ENCODE data around the gene DELE1. TPM values are rescaled to one million over a fixed set of nuclear protein-coding genes. Genes with fewer than 3 reads are reported as not detected.

The DELE1 gene
- polyA plus RNA-seq, 1 donor from 2014 or later, result 49.6 TPM

- no peak overlapping the region for H3K27ac ChIP-seq (ENCODE audit: low read length)
Observed at GRCh38 chr5:141944076-141944475, 20.4 kb downstream of the DELE1 start.

GRCh38 chr5:141945511-141946051, 21.9 kb downstream of the DELE1 start:
- no peaks in the 10 kb centered on the region for H3K9me3 ChIP-seq (ENCODE audit: low read length)
- no peak overlapping the region for H2AFZ ChIP-seq (ENCODE audit: low read depth, low read length)
- no peak overlapping the region for H3K4me3 ChIP-seq (ENCODE audit: low read length)

More at GRCh38 chr5:141944076-141944475, 20.4 kb downstream of the DELE1 start:
- no peak overlapping the region for H3K4me2 ChIP-seq (ENCODE audit: low read length)
- TF ChIP-seq TAF1 (IDR thresholded peaks at IDR 0.05; ENCODE audit: low read depth) (no peak), EZH2 (IDR thresholded peaks at IDR 0.05; ENCODE audit: borderline replicate concordance, insufficient read depth, low read length, poor library complexity, severe bottlenecking) (no peak), RAD21 (conservative IDR thresholded peaks at IDR 0.05) (no peak), REST (IDR thresholded peaks at IDR 0.05; ENCODE audit: borderline replicate concordance) (no peak), SMC3 (conservative IDR thresholded peaks at IDR 0.05; ENCODE audit: poor library complexity) (no peak), EP300 (conservative IDR thresholded peaks at IDR 0.05; ENCODE audit: poor library complexity, severe bottlenecking) (no peak), MXI1 (conservative IDR thresholded peaks at IDR 0.05; ENCODE audit: poor library complexity, severe bottlenecking) (no peak), POLR2AphosphoS5 (IDR thresholded peaks at IDR 0.05) (no peak)
- TF ChIP-seq, protein P1, sequence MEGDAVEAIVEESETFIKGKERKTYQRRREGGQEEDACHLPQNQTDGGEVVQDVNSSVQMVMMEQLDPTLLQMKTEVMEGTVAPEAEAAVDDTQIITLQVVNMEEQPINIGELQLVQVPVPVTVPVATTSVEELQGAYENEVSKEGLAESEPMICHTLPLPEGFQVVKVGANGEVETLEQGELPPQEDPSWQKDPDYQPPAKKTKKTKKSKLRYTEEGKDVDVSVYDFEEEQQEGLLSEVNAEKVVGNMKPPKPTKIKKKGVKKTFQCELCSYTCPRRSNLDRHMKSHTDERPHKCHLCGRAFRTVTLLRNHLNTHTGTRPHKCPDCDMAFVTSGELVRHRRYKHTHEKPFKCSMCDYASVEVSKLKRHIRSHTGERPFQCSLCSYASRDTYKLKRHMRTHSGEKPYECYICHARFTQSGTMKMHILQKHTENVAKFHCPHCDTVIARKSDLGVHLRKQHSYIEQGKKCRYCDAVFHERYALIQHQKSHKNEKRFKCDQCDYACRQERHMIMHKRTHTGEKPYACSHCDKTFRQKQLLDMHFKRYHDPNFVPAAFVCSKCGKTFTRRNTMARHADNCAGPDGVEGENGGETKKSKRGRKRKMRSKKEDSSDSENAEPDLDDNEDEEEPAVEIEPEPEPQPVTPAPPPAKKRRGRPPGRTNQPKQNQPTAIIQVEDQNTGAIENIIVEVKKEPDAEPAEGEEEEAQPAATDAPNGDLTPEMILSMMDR (IDR thresholded peaks at IDR 0.05; ENCODE audit: poor library complexity, severe bottlenecking), result no peak
- no peak overlapping the region for H2AFZ ChIP-seq (ENCODE audit: low read depth, low read length)
- no peaks in the 10 kb centered on the region for H3K79me2 ChIP-seq (replicated peaks; ENCODE audit: insufficient read depth, low read length)
- no peak overlapping the region for H3K9ac ChIP-seq (ENCODE audit: low read length)
- H3K36me3 ChIP-seq (ENCODE audit: insufficient read depth, low read length), result no peaks in the 10 kb centered on the region
- H3K27me3 ChIP-seq (ENCODE audit: insufficient read depth, low read depth, low read length), result no peaks in the 10 kb centered on the region
- H4K20me1 ChIP-seq (ENCODE audit: insufficient read depth), result no peaks in the 10 kb centered on the region
- H3F3A ChIP-seq (ENCODE audit: insufficient read depth, low read length, poor library complexity, severe bottlenecking), result no peaks in the 10 kb centered on the region
- no peak overlapping the region for H3K4me3 ChIP-seq (ENCODE audit: low read length)
- H3K9me2 ChIP-seq (ENCODE audit: insufficient read depth, low read length), result no peaks in the 10 kb centered on the region
- no peaks in the 10 kb centered on the region for H3K9me3 ChIP-seq (ENCODE audit: low read length)

More at GRCh38 chr5:141945511-141946051, 21.9 kb downstream of the DELE1 start:
- no peak overlapping the region for H3K27ac ChIP-seq (ENCODE audit: low read length)
- TF ChIP-seq TAF1 (IDR thresholded peaks at IDR 0.05; ENCODE audit: low read depth) (no peak), POLR2AphosphoS5 (IDR thresholded peaks at IDR 0.05) (no peak), SMC3 (conservative IDR thresholded peaks at IDR 0.05; ENCODE audit: poor library complexity) (no peak)
- no peak overlapping the region for H3K9ac ChIP-seq (ENCODE audit: low read length)
- no peaks in the 10 kb centered on the region for H3K36me3 ChIP-seq (ENCODE audit: insufficient read depth, low read length)
- H3K27me3 ChIP-seq (ENCODE audit: insufficient read depth, low read depth, low read length), result no peaks in the 10 kb centered on the region
- no peaks in the 10 kb centered on the region for H3K9me2 ChIP-seq (ENCODE audit: insufficient read depth, low read length)
- no peaks in the 10 kb centered on the region for H3F3A ChIP-seq (ENCODE audit: insufficient read depth, low read length, poor library complexity, severe bottlenecking)
- H4K20me1 ChIP-seq (ENCODE audit: insufficient read depth), result no peaks in the 10 kb centered on the region
- no peak overlapping the region for H3K4me2 ChIP-seq (ENCODE audit: low read length)
- no peaks in the 10 kb centered on the region for H3K79me2 ChIP-seq (replicated peaks; ENCODE audit: insufficient read depth, low read length)

Measured in neural cell (in vitro differentiated cells).